BLaER1 (cell line): ENCODE results near the gene LRRC18.

Experiments
- H3K27ac ChIP-seq: shearing (Covaris generic); formaldehyde crosslinking; 2 replicates; pipeline ENCODE4 v1.8.1; 2022
- H3K27me3 ChIP-seq: shearing (Covaris generic); formaldehyde crosslinking; 2 replicates; pipeline ENCODE4 v1.8.1; 2022
- H3K36me3 ChIP-seq: shearing (Covaris generic); formaldehyde crosslinking; 2 replicates; pipeline ENCODE4 v1.8.1; 2022
- H3K4me1 ChIP-seq: shearing (Covaris generic); formaldehyde crosslinking; 2 replicates; pipeline ENCODE4 v1.8.1; 2022
- H3K4me2 ChIP-seq: shearing (Covaris generic); formaldehyde crosslinking; 2 replicates; pipeline ENCODE4 v1.8.1; 2022
- H3K4me3 ChIP-seq: shearing (Covaris generic); formaldehyde crosslinking; 2 replicates; pipeline ENCODE4 v1.8.1; 2022
- H3K9ac ChIP-seq: shearing (Covaris generic); formaldehyde crosslinking; 2 replicates; pipeline ENCODE4 v1.8.1; 2022
- H3K9me3 ChIP-seq: shearing (Covaris generic); formaldehyde crosslinking; 2 replicates; pipeline ENCODE4 v1.8.1; 2022
- H4K20me1 ChIP-seq: shearing (Covaris generic); formaldehyde crosslinking; 2 replicates; pipeline ENCODE4 v1.8.1; 2022
- Cebpa-rat ChIP-seq: shearing (Covaris generic); IDR thresholded peaks from 2 replicates; pipeline ENCODE4 v1.8.1; 2022

Gene LRRC18

GRCh38 chr10:48899781-48900180, 39.9 kb downstream of the LRRC18 start:
- H3K4me2 ChIP-seq, result no peak overlapping the region
- no peaks in the 10 kb centered on the region for H4K20me1 ChIP-seq
- no peak for TF ChIP-seq Cebpa-rat
- no peak overlapping the region for H3K4me3 ChIP-seq
- H3K9me3 ChIP-seq, result no peaks in the 10 kb centered on the region
- no peak overlapping the region for H3K9ac ChIP-seq
- H3K36me3 ChIP-seq, result peaks cover 12% of the 10 kb centered on the region; the same call in 1 of the 2 replicates
- H3K27ac ChIP-seq, result no peak overlapping the region
- H3K4me1 ChIP-seq, result peaks cover 6% of the 10 kb centered on the region
- H3K27me3 ChIP-seq, result no peaks in the 10 kb centered on the region

GRCh38 chr10:48898426-48898825, 41.2 kb downstream of the LRRC18 start:
- H4K20me1 ChIP-seq, result no peaks in the 10 kb centered on the region
- no peak overlapping the region for H3K9ac ChIP-seq
- H3K9me3 ChIP-seq, result no peaks in the 10 kb centered on the region
- no peak overlapping the region for H3K4me3 ChIP-seq
- peaks cover 14% of the 10 kb centered on the region; the same call in 1 of the 2 replicates for H3K36me3 ChIP-seq
- no peak overlapping the region for H3K4me2 ChIP-seq
- no peak for TF ChIP-seq Cebpa-rat
- H3K27me3 ChIP-seq, result no peaks in the 10 kb centered on the region
- no peaks in the 10 kb centered on the region for H3K4me1 ChIP-seq
- no peak overlapping the region for H3K27ac ChIP-seq

- H3K27ac ChIP-seq, result no peak overlapping the region
- no peak overlapping the region for H3K4me3 ChIP-seq
- H3K4me1 ChIP-seq, result no peaks in the 10 kb centered on the region
- H4K20me1 ChIP-seq, result no peaks in the 10 kb centered on the region
- H3K36me3 ChIP-seq, result peaks cover 14% of the 10 kb centered on the region; the same call in 1 of the 2 replicates
- no peak for TF ChIP-seq Cebpa-rat
- H3K9ac ChIP-seq, result no peak overlapping the region
- H3K9me3 ChIP-seq, result no peaks in the 10 kb centered on the region
- no peaks in the 10 kb centered on the region for H3K27me3 ChIP-seq
- H3K4me2 ChIP-seq, result no peak overlapping the region
Observed at GRCh38 chr10:48897441-48897790, 42.2 kb downstream of the LRRC18 start.

- Histone ChIP-seq H3K27me3 (no peaks in the 10 kb centered on the region), H3K4me1 (no peaks in the 10 kb centered on the region), H3K9me3 (no peaks in the 10 kb centered on the region), H3K27ac (no peak overlapping the region), H3K9ac (no peak overlapping the region), H3K36me3 (peaks cover 13% of the 10 kb centered on the region; the same call in 1 of the 2 replicates), H3K4me3 (no peak overlapping the region), H4K20me1 (no peaks in the 10 kb centered on the region), H3K4me2 (no peak overlapping the region)
- no peak for TF ChIP-seq Cebpa-rat
Observed at GRCh38 chr10:48896756-48897440, 42.7 kb downstream of the LRRC18 start.

- no peak overlapping the region for H3K27ac ChIP-seq
- no peaks in the 10 kb centered on the region for H3K4me1 ChIP-seq
- H3K9me3 ChIP-seq, result no peaks in the 10 kb centered on the region
- no peaks in the 10 kb centered on the region for H4K20me1 ChIP-seq
- H3K4me2 ChIP-seq, result no peak overlapping the region
- no peak overlapping the region for H3K9ac ChIP-seq
- H3K4me3 ChIP-seq, result no peak overlapping the region
- TF ChIP-seq Cebpa-rat, result no peak
- peaks cover 6% of the 10 kb centered on the region; the same call in 1 of the 2 replicates for H3K36me3 ChIP-seq
- H3K27me3 ChIP-seq, result no peaks in the 10 kb centered on the region
Observed at GRCh38 chr10:48895803-48896195, 43.8 kb downstream of the LRRC18 start.

GRCh38 chr10:48894911-48895802, 44.5 kb downstream of the LRRC18 start:
- H3K4me1 ChIP-seq, result no peaks in the 10 kb centered on the region
- H4K20me1 ChIP-seq, result no peaks in the 10 kb centered on the region
- no peak overlapping the region for H3K4me2 ChIP-seq
- no peak overlapping the region for H3K9ac ChIP-seq
- H3K36me3 ChIP-seq, result peaks cover 6% of the 10 kb centered on the region; the same call in 1 of the 2 replicates
- no peaks in the 10 kb centered on the region for H3K27me3 ChIP-seq
- H3K27ac ChIP-seq, result no peak overlapping the region
- no peak for TF ChIP-seq Cebpa-rat
- no peak overlapping the region for H3K4me3 ChIP-seq
- no peaks in the 10 kb centered on the region for H3K9me3 ChIP-seq

- TF ChIP-seq Cebpa-rat, result no peak
- 0 out of 2 replicates have a peak, but pooled peaks cover 6% of the 10 kb centered on the region for H3K36me3 ChIP-seq
Observed at GRCh38 chr10:48890888-48891850, 48.5 kb downstream of the LRRC18 start.

GRCh38 chr10:48887982-48888381, 51.7 kb downstream of the LRRC18 start:
- Histone ChIP-seq H3K4me3 (no peak overlapping the region), H4K20me1 (no peaks in the 10 kb centered on the region), H3K9me3 (no peaks in the 10 kb centered on the region), H3K27me3 (no peaks in the 10 kb centered on the region), H3K4me2 (no peak overlapping the region), H3K9ac (no peak overlapping the region), H3K4me1 (no peaks in the 10 kb centered on the region), H3K27ac (no peak overlapping the region), H3K36me3 (no peaks in the 10 kb centered on the region)
- no peak for TF ChIP-seq Cebpa-rat

More at GRCh38 chr10:48890888-48891850, 48.5 kb downstream of the LRRC18 start:
- Histone ChIP-seq H3K4me2 (no peak overlapping the region), H3K9ac (no peak overlapping the region), H3K4me1 (no peaks in the 10 kb centered on the region), H3K27me3 (no peaks in the 10 kb centered on the region), H3K27ac (no peak overlapping the region), H4K20me1 (no peaks in the 10 kb centered on the region), H3K4me3 (no peak overlapping the region), H3K9me3 (no peaks in the 10 kb centered on the region)

GRCh38 chr10:48885376-48885775, 54.3 kb downstream of the LRRC18 start:
- no peak overlapping the region for H3K9ac ChIP-seq
- no peaks in the 10 kb centered on the region for H3K9me3 ChIP-seq
- no peak overlapping the region for H3K4me3 ChIP-seq
- no peaks in the 10 kb centered on the region for H3K36me3 ChIP-seq
- no peaks in the 10 kb centered on the region for H3K4me1 ChIP-seq
- TF ChIP-seq Cebpa-rat, result no peak
- no peaks in the 10 kb centered on the region for H3K27me3 ChIP-seq
- no peaks in the 10 kb centered on the region for H4K20me1 ChIP-seq
- no peak overlapping the region for H3K27ac ChIP-seq
- no peak overlapping the region for H3K4me2 ChIP-seq
